Activated CD8-positive, alpha-beta memory T cell treated with anti-CD3 and anti-CD28 coated beads, Interleukin-2, amount 10 ng/mL, durations not matched to agents 7 days and 5 days (primary cell): ENCODE results near the gene FBXO9. TPM values are rescaled to one million over a fixed set of nuclear protein-coding genes. Genes with fewer than 3 reads are reported as not detected.

Experiments
- ATAC-seq: fragments of 150-1000 bp; cut with Tn5 transposase; one replicate; pipeline ENCODE4 v1.10.0; 2021; ENCODE audit warnings: moderate library complexity
- CTCF ChIA-PET: fragments of 350-600 bp; sonication (Branson Sonifier 250); formaldehyde crosslinking; loops from one replicate; lab custom pipeline; 2021; ENCODE audit warnings: antibody characterized with exemption; lab: Charles Lee
- DNase-seq: peaks from one replicate; pipeline ENCODE4 v3.0.0-alpha.2; 2020
- H3K27ac Mint-ChIP-seq: one replicate; pipeline ENCODE4 v1.8.0; 2021; ENCODE audit warnings: mild to moderate bottlenecking, mixed read lengths
- H3K27me3 Mint-ChIP-seq: one replicate; pipeline ENCODE4 v1.8.0; 2021; ENCODE audit warnings: mixed read lengths
- H3K36me3 Mint-ChIP-seq: one replicate; pipeline ENCODE4 v1.8.0; 2021; ENCODE audit warnings: mild to moderate bottlenecking, mixed read lengths
- H3K4me1 Mint-ChIP-seq: one replicate; pipeline ENCODE4 v1.8.0; 2021; ENCODE audit warnings: mixed read lengths
- H3K4me3 Mint-ChIP-seq: one replicate; pipeline ENCODE4 v1.8.0; 2021; ENCODE audit warnings: mild to moderate bottlenecking, moderate library complexity, mixed read lengths
- H3K9me3 Mint-ChIP-seq: one replicate; pipeline ENCODE4 v1.8.0; 2022; ENCODE audit warnings: low read depth, mixed read lengths
- total RNA-seq, 2 experiments: library from RNA; stranded (reverse); gene quantifications; one replicate each; pipeline ENCODE4 v1.2.3, GENCODE V29; 2021

FBXO9 gene
- total RNA-seq, 2 experiments from 2014 or later: 61.8 to 67.3 TPM

- no peaks in the 10 kb centered on the region for H3K9me3 Mint-ChIP-seq
- H3K4me1 Mint-ChIP-seq: peaks cover 11% of the 10 kb centered on the region
- CTCF ChIA-PET: no interaction called here
- H3K4me3 Mint-ChIP-seq: no peak overlapping the region
- DNase-seq: no peak
- no peak overlapping the region for H3K27ac Mint-ChIP-seq
- ATAC-seq: no peak
- H3K27me3 Mint-ChIP-seq: no peaks in the 10 kb centered on the region
- peaks cover 32% of the 10 kb centered on the region for H3K36me3 Mint-ChIP-seq
Measured at GRCh38 chr6:53074347-53074746, 9.1 kb downstream of the FBXO9 start.

GRCh38 chr6:53080813-53081212, 15.6 kb downstream of the FBXO9 start:
- peaks cover 50% of the 10 kb centered on the region for H3K36me3 Mint-ChIP-seq
- no peak overlapping the region for H3K27ac Mint-ChIP-seq
- DNase-seq (no peak), ATAC-seq (no peak)
- H3K4me3 Mint-ChIP-seq: no peak overlapping the region
- no peaks in the 10 kb centered on the region for H3K27me3 Mint-ChIP-seq
- CTCF ChIA-PET: interaction anchor here (1.2 kb wide), 1 partner anchor 10 kb away, joined by 4 read pairs; no protein-coding TSS in a partner anchor
- no peaks in the 10 kb centered on the region for H3K9me3 Mint-ChIP-seq
- H3K4me1 Mint-ChIP-seq: no peaks in the 10 kb centered on the region

GRCh38 chr6:53086302-53086701, 21.1 kb downstream of the FBXO9 start:
- peaks cover 5% of the 10 kb centered on the region for H3K4me1 Mint-ChIP-seq
- no peaks in the 10 kb centered on the region for H3K27me3 Mint-ChIP-seq
- peaks cover 41% of the 10 kb centered on the region for H3K36me3 Mint-ChIP-seq
- no peaks in the 10 kb centered on the region for H3K9me3 Mint-ChIP-seq
- CTCF ChIA-PET: no interaction called here
- ATAC-seq (no peak), DNase-seq (no peak)
- H3K27ac Mint-ChIP-seq: no peak overlapping the region
- H3K4me3 Mint-ChIP-seq: no peak overlapping the region

- DNase-seq: no peak
- Mint-ChIP-seq H3K4me3 (no peak overlapping the region), H3K9me3 (no peaks in the 10 kb centered on the region), H3K36me3 (peaks cover 28% of the 10 kb centered on the region), H3K4me1 (peaks cover 12% of the 10 kb centered on the region), H3K27ac (no peak overlapping the region), H3K27me3 (no peaks in the 10 kb centered on the region)
- CTCF ChIA-PET: interaction anchor here (1.7 kb wide), 1 partner anchor 9 kb away, joined by 4 read pairs; no protein-coding TSS in a partner anchor
- no peak for ATAC-seq
Measured at GRCh38 chr6:53089948-53090347, 24.7 kb downstream of the FBXO9 start.

GRCh38 chr6:53090576-53090975, 25.4 kb downstream of the FBXO9 start:
- ATAC-seq: no peak
- DNase-seq: no peak
- no peaks in the 10 kb centered on the region for H3K9me3 Mint-ChIP-seq
- no peaks in the 10 kb centered on the region for H3K27me3 Mint-ChIP-seq
- peaks cover 33% of the 10 kb centered on the region for H3K36me3 Mint-ChIP-seq
- no peak overlapping the region for H3K4me3 Mint-ChIP-seq
- peaks cover 12% of the 10 kb centered on the region for H3K4me1 Mint-ChIP-seq
- H3K27ac Mint-ChIP-seq: no peak overlapping the region
- CTCF ChIA-PET: interaction anchor here (1.7 kb wide), 1 partner anchor 10 kb away, joined by 4 read pairs; no protein-coding TSS in a partner anchor

- CTCF ChIA-PET: no interaction called here
- Mint-ChIP-seq H3K4me3 (no peak overlapping the region), H3K36me3 (peaks cover 45% of the 10 kb centered on the region), H3K9me3 (no peaks in the 10 kb centered on the region), H3K27ac (no peak overlapping the region), H3K4me1 (peaks cover 12% of the 10 kb centered on the region), H3K27me3 (no peaks in the 10 kb centered on the region)
- DNase-seq: no peak
- ATAC-seq: no peak
Measured at GRCh38 chr6:53095270-53095669, 30.1 kb downstream of the FBXO9 start.

- H3K27ac Mint-ChIP-seq: no peak overlapping the region
- DNase-seq: no peak
- no peaks in the 10 kb centered on the region for H3K9me3 Mint-ChIP-seq
- no peak for ATAC-seq
- H3K36me3 Mint-ChIP-seq: peaks cover 45% of the 10 kb centered on the region
- H3K4me3 Mint-ChIP-seq: no peak overlapping the region
- peaks cover 12% of the 10 kb centered on the region for H3K4me1 Mint-ChIP-seq
- H3K27me3 Mint-ChIP-seq: no peaks in the 10 kb centered on the region
- CTCF ChIA-PET: no interaction called here
Measured at GRCh38 chr6:53095716-53096115, 30.5 kb downstream of the FBXO9 start.

GRCh38 chr6:53100561-53100960, 35.4 kb downstream of the FBXO9 start:
- no peaks in the 10 kb centered on the region for H3K27me3 Mint-ChIP-seq
- H3K4me1 Mint-ChIP-seq: no peaks in the 10 kb centered on the region
- no peaks in the 10 kb centered on the region for H3K9me3 Mint-ChIP-seq
- ATAC-seq (no peak), DNase-seq (no peak)
- H3K4me3 Mint-ChIP-seq: no peak overlapping the region
- H3K27ac Mint-ChIP-seq: no peak overlapping the region
- CTCF ChIA-PET: no interaction called here
- peaks cover 28% of the 10 kb centered on the region for H3K36me3 Mint-ChIP-seq

- ATAC-seq: no peak
- Mint-ChIP-seq H3K9me3 (no peaks in the 10 kb centered on the region), H3K4me1 (no peaks in the 10 kb centered on the region), H3K27ac (no peak overlapping the region), H3K4me3 (no peak overlapping the region), H3K27me3 (no peaks in the 10 kb centered on the region), H3K36me3 (peaks cover 25% of the 10 kb centered on the region)
- CTCF ChIA-PET: no interaction called here
- no peak for DNase-seq
Measured at GRCh38 chr6:53101006-53101405, 35.8 kb downstream of the FBXO9 start.

- CTCF ChIA-PET: interaction anchor here (0.6 to 0.9 kb wide), 2 partner anchors 10 to 68 kb away, joined by 3 read pairs; no protein-coding TSS in a partner anchor
- H3K4me3 Mint-ChIP-seq: no peak overlapping the region
- DNase-seq (no peak), ATAC-seq (no peak)
- H3K27ac Mint-ChIP-seq: no peak overlapping the region
- H3K9me3 Mint-ChIP-seq: no peaks in the 10 kb centered on the region
- H3K27me3 Mint-ChIP-seq: no peaks in the 10 kb centered on the region
- H3K4me1 Mint-ChIP-seq: peaks cover 4% of the 10 kb centered on the region
- H3K36me3 Mint-ChIP-seq: peaks cover 4% of the 10 kb centered on the region
Measured at GRCh38 chr6:53103993-53104675, 38.9 kb downstream of the FBXO9 start.

- CTCF ChIA-PET: interaction anchor here (0.6 to 0.9 kb wide), 2 partner anchors 9 to 68 kb away, joined by 3 read pairs; no protein-coding TSS in a partner anchor
- no peaks in the 10 kb centered on the region for H3K9me3 Mint-ChIP-seq
Measured at GRCh38 chr6:53104916-53105315, 39.7 kb downstream of the FBXO9 start.

GRCh38 chr6:53107091-53107490, 41.9 kb downstream of the FBXO9 start:
- no peak for ATAC-seq
- no peak overlapping the region for H3K27ac Mint-ChIP-seq
- H3K36me3 Mint-ChIP-seq: no peaks in the 10 kb centered on the region
- H3K4me1 Mint-ChIP-seq: peaks cover 19% of the 10 kb centered on the region
- H3K9me3 Mint-ChIP-seq: no peaks in the 10 kb centered on the region
- H3K27me3 Mint-ChIP-seq: no peaks in the 10 kb centered on the region
- H3K4me3 Mint-ChIP-seq: no peak overlapping the region
- CTCF ChIA-PET: no interaction called here
- DNase-seq: no peak

More at GRCh38 chr6:53104916-53105315, 39.7 kb downstream of the FBXO9 start:
- ATAC-seq: no peak
- peaks cover 4% of the 10 kb centered on the region for H3K36me3 Mint-ChIP-seq
- H3K27me3 Mint-ChIP-seq: no peaks in the 10 kb centered on the region
- no peak overlapping the region for H3K27ac Mint-ChIP-seq
- peaks cover 11% of the 10 kb centered on the region for H3K4me1 Mint-ChIP-seq
- no peak overlapping the region for H3K4me3 Mint-ChIP-seq
- DNase-seq: no peak

- Mint-ChIP-seq H3K27ac (peak overlapping the region; percentile 8), H3K36me3 (no peaks in the 10 kb centered on the region), H3K27me3 (peaks cover 4% of the 10 kb centered on the region), H3K9me3 (no peaks in the 10 kb centered on the region), H3K4me3 (no peak overlapping the region), H3K4me1 (peaks cover 30% of the 10 kb centered on the region)
- DNase-seq (peak; percentile 54), ATAC-seq (peak; percentile 42)
- CTCF ChIA-PET: no interaction called here
Measured at GRCh38 chr6:53109612-53110011, 44.4 kb downstream of the FBXO9 start.

GRCh38 chr6:53111865-53112264, 46.7 kb downstream of the FBXO9 start:
- Mint-ChIP-seq H3K9me3 (no peaks in the 10 kb centered on the region), H3K27ac (no peak overlapping the region), H3K4me1 (peaks cover 30% of the 10 kb centered on the region), H3K36me3 (no peaks in the 10 kb centered on the region), H3K27me3 (peaks cover 4% of the 10 kb centered on the region), H3K4me3 (no peak overlapping the region)
- ATAC-seq (no peak), DNase-seq (no peak)
- CTCF ChIA-PET: interaction anchor here (1.1 kb wide), 1 partner anchor 46 kb away, joined by 4 read pairs; no protein-coding TSS in a partner anchor
